OCI-LY7 (cell line): Measurements from ENCODE around the gene LIX1.

Experiments
- CTCF ChIP-seq: fragments of 200-600 bp; sonication (generic); conservative IDR thresholded peaks from 2 replicates; pipeline ENCODE4 v1.5.1; 2014; ENCODE audit warnings: mild to moderate bottlenecking, antibody characterized with exemption, low read length, moderate library complexity, mixed read lengths
- EZH2phosphoT487 ChIP-seq: fragments of 200-600 bp; sonication (generic); IDR thresholded peaks from 2 replicates; pipeline ENCODE4 v1.6.1; 2018; ENCODE audit warnings: low read depth, borderline replicate concordance, mild to moderate bottlenecking, mixed run types, antibody characterized with exemption, low read length, moderate library complexity, mixed read lengths

GRCh38 chr5:97143704-97144103 lies 1.3 kb upstream of the LIX1 start:
- TF ChIP-seq CTCF (no peak), EZH2phosphoT487 (no peak)
